IMR-90 (cell line): ENCODE measurements around the gene MAGI1.

Experiments
- CEBPB ChIP-seq: IDR thresholded peaks from 2 replicates; pipeline ENCODE4 v1.6.1; 2012; ENCODE audit warnings: low read depth, low read length, improper control_type of control experiment
- CTCF ChIP-seq: conservative IDR thresholded peaks from 2 replicates; pipeline ENCODE4 v1.5.1; 2012; ENCODE audit warnings: mild to moderate bottlenecking, low read depth, low read length, improper control_type of control experiment
- ELK1 ChIP-seq: fragments of 150-350 bp; IDR thresholded peaks from 2 replicates; pipeline ENCODE4 v1.6.1; 2016; ENCODE audit warnings: low read depth, mild to moderate bottlenecking, low read length, moderate library complexity, borderline replicate concordance
- MXI1 ChIP-seq: IDR thresholded peaks from 2 replicates; pipeline ENCODE4 v1.6.1; 2012; ENCODE audit warnings: low read depth, mild to moderate bottlenecking, low read length, moderate library complexity, borderline replicate concordance
- POLR2A ChIP-seq: IDR thresholded peaks from 2 replicates; pipeline ENCODE4 v1.6.1; 2012; ENCODE audit warnings: mild to moderate bottlenecking, low read depth, low read length
- RAD21 ChIP-seq: IDR thresholded peaks from 2 replicates; pipeline ENCODE4 v1.6.1; 2012; ENCODE audit warnings: low read length, improper control_type of control experiment
- RCOR1 ChIP-seq: IDR thresholded peaks from 2 replicates; pipeline ENCODE4 v1.6.1; 2012; ENCODE audit warnings: mild to moderate bottlenecking, low read length, improper control_type of control experiment; ENCODE audit not compliant: insufficient replicate concordance
- SMC3 ChIP-seq: fragments of 150-350 bp; IDR thresholded peaks from 2 replicates; pipeline ENCODE4 v1.6.1; 2016; ENCODE audit warnings: low read depth, mild to moderate bottlenecking, antibody characterized with exemption, low read length, moderate library complexity

- TF ChIP-seq SMC3 (no peak), CTCF (no peak), MXI1 (no peak), RCOR1 (no peak), CEBPB (no peak), RAD21 (no peak), POLR2A (no peak), ELK1 (no peak)
These were observed 174.3 kb downstream of the MAGI1 start for GRCh38 chr3:65864357-65864904.
